ENCODE results near the gene CRKL.

Gene CRKL

GRCh38 chr22:20972933-20973577 is 55.8 kb downstream of the CRKL start:
- Histone ChIP-seq H3F3A (ENCODE audit: control insufficient read depth, insufficient read depth) (no peaks in the 10 kb centered on the region), H3K4me3 (ENCODE audit: low read length) (no peak overlapping the region), H3K27ac (ENCODE audit: low read depth, low read length) (no peak overlapping the region), H3K4me1 (ENCODE audit: control insufficient read depth, low read length) (peaks cover 6% of the 10 kb centered on the region; the same call in 1 of the 2 replicates), H3K9me3 (ENCODE audit: control insufficient read depth, insufficient read depth, low read length) (no peaks in the 10 kb centered on the region), H3K36me3 (ENCODE audit: control insufficient read depth, low read length) (no peaks in the 10 kb centered on the region), H3K27me3 (ENCODE audit: control insufficient read depth, low read length) (no peaks in the 10 kb centered on the region), H3K4me2 (ENCODE audit: low read length) (no peak overlapping the region), H3K9me2 (replicated peaks; ENCODE audit: control insufficient read depth, low read length) (no peaks in the 10 kb centered on the region), H3K79me2 (ENCODE audit: control insufficient read depth, low read length) (no peaks in the 10 kb centered on the region), H4K20me1 (ENCODE audit: control insufficient read depth, insufficient read depth, low read depth, low read length) (no peaks in the 10 kb centered on the region)
- TF ChIP-seq, protein P1, sequence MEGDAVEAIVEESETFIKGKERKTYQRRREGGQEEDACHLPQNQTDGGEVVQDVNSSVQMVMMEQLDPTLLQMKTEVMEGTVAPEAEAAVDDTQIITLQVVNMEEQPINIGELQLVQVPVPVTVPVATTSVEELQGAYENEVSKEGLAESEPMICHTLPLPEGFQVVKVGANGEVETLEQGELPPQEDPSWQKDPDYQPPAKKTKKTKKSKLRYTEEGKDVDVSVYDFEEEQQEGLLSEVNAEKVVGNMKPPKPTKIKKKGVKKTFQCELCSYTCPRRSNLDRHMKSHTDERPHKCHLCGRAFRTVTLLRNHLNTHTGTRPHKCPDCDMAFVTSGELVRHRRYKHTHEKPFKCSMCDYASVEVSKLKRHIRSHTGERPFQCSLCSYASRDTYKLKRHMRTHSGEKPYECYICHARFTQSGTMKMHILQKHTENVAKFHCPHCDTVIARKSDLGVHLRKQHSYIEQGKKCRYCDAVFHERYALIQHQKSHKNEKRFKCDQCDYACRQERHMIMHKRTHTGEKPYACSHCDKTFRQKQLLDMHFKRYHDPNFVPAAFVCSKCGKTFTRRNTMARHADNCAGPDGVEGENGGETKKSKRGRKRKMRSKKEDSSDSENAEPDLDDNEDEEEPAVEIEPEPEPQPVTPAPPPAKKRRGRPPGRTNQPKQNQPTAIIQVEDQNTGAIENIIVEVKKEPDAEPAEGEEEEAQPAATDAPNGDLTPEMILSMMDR (IDR thresholded peaks at IDR 0.05; ENCODE audit: low read depth, low read length, poor library complexity, severe bottlenecking): no peak
- TF ChIP-seq EZH2phosphoT487 (IDR thresholded peaks at IDR 0.05; ENCODE audit: borderline replicate concordance, low read length): no peak

- peaks cover 6% of the 10 kb centered on the region; the same call in 1 of the 2 replicates for H3K4me1 ChIP-seq (ENCODE audit: control insufficient read depth, low read length)
- H3K79me2 ChIP-seq (ENCODE audit: control insufficient read depth, low read length): no peaks in the 10 kb centered on the region
- no peak overlapping the region for H3K27ac ChIP-seq (ENCODE audit: low read depth, low read length)
- H3K27me3 ChIP-seq (ENCODE audit: control insufficient read depth, low read length): no peaks in the 10 kb centered on the region
- no peaks in the 10 kb centered on the region for H3K36me3 ChIP-seq (ENCODE audit: control insufficient read depth, low read length)
- no peak overlapping the region for H3K4me2 ChIP-seq (ENCODE audit: low read length)
- H3K9me3 ChIP-seq (ENCODE audit: control insufficient read depth, insufficient read depth, low read length): peaks cover 5% of the 10 kb centered on the region; the same call in 1 of the 2 replicates
- no peaks in the 10 kb centered on the region for H4K20me1 ChIP-seq (ENCODE audit: control insufficient read depth, insufficient read depth, low read depth, low read length)
- TF ChIP-seq, protein P1 (IDR thresholded peaks at IDR 0.05; ENCODE audit: low read depth, low read length, poor library complexity, severe bottlenecking): no peak
- TF ChIP-seq EZH2phosphoT487 (IDR thresholded peaks at IDR 0.05; ENCODE audit: borderline replicate concordance, low read length): no peak
- H3F3A ChIP-seq (ENCODE audit: control insufficient read depth, insufficient read depth): no peaks in the 10 kb centered on the region
- no peaks in the 10 kb centered on the region for H3K9me2 ChIP-seq (replicated peaks; ENCODE audit: control insufficient read depth, low read length)
- no peak overlapping the region for H3K4me3 ChIP-seq (ENCODE audit: low read length)
Observed at GRCh38 chr22:20973634-20974286, 56.6 kb downstream of the CRKL start.

DNA sequence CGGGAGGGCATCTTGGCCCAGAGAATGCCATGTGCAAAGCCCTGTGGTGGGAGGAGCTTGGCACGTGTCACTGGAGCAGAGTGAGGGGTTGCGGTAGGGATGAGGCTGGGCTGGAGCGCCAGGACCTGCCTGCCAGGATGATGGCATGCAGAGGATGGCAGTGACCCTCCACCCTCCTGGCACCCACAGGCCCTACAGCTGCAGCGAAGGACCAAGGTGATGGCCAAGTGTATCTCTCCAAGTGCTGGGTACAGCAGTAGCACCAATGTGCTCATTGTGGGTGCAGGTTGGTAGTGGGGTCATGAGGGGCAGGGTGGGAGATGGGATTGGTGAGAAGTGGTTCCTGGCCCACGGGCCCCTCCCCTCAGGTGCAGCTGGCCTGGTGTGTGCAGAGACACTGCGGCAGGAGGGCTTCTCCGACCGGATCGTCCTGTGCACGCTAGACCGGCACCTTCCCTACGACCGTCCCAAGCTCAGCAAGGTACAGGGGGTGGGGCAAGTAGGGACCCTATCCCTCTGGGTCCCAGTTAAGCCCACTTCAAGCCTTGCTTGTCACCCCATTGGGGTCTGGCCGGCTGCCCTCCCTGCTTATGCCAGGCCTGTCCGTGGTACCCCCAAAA is 57.2 kb downstream of the CRKL start:
- TF ChIP-seq, protein P1 (IDR thresholded peaks at IDR 0.05; ENCODE audit: low read depth, low read length, poor library complexity, severe bottlenecking): no peak
- TF ChIP-seq EZH2phosphoT487 (IDR thresholded peaks at IDR 0.05; ENCODE audit: borderline replicate concordance, low read length): no peak
- no peaks in the 10 kb centered on the region for H3K79me2 ChIP-seq (ENCODE audit: control insufficient read depth, low read length)

More for the DNA sequence above, 57.2 kb downstream of the CRKL start:
- Histone ChIP-seq H3K27me3 (ENCODE audit: control insufficient read depth, low read length) (no peaks in the 10 kb centered on the region), H3K4me1 (ENCODE audit: control insufficient read depth, low read length) (peaks cover 6% of the 10 kb centered on the region; the same call in 1 of the 2 replicates), H3K4me2 (ENCODE audit: low read length) (no peak overlapping the region), H3F3A (ENCODE audit: control insufficient read depth, insufficient read depth) (no peaks in the 10 kb centered on the region), H3K36me3 (ENCODE audit: control insufficient read depth, low read length) (no peaks in the 10 kb centered on the region), H3K9me3 (ENCODE audit: control insufficient read depth, insufficient read depth, low read length) (peaks cover 11% of the 10 kb centered on the region; the same call in 1 of the 2 replicates), H4K20me1 (ENCODE audit: control insufficient read depth, insufficient read depth, low read depth, low read length) (no peaks in the 10 kb centered on the region), H3K27ac (ENCODE audit: low read depth, low read length) (no peak overlapping the region), H3K4me3 (ENCODE audit: low read length) (no peak overlapping the region), H3K9me2 (replicated peaks; ENCODE audit: control insufficient read depth, low read length) (no peaks in the 10 kb centered on the region)
